HG03575 (cell line): ENCODE data around the gene MYO9B.
"Not testable (repeated sequence)": the region's sequence is repeated elsewhere in the genome, so short reads cannot be mapped to it uniquely, and the experiment has no call there.

Experiments used
- ATAC-seq: cut with Tn5 transposase; IDR thresholded peaks from one replicate; pipeline ENCODE4 v1.9.1; 2021; ENCODE audit not compliant: unreplicated experiment, insufficient number of reproducible peaks, low FRiP score; ENCODE audit errors: extremely low read depth

Gene MYO9B

DNA sequence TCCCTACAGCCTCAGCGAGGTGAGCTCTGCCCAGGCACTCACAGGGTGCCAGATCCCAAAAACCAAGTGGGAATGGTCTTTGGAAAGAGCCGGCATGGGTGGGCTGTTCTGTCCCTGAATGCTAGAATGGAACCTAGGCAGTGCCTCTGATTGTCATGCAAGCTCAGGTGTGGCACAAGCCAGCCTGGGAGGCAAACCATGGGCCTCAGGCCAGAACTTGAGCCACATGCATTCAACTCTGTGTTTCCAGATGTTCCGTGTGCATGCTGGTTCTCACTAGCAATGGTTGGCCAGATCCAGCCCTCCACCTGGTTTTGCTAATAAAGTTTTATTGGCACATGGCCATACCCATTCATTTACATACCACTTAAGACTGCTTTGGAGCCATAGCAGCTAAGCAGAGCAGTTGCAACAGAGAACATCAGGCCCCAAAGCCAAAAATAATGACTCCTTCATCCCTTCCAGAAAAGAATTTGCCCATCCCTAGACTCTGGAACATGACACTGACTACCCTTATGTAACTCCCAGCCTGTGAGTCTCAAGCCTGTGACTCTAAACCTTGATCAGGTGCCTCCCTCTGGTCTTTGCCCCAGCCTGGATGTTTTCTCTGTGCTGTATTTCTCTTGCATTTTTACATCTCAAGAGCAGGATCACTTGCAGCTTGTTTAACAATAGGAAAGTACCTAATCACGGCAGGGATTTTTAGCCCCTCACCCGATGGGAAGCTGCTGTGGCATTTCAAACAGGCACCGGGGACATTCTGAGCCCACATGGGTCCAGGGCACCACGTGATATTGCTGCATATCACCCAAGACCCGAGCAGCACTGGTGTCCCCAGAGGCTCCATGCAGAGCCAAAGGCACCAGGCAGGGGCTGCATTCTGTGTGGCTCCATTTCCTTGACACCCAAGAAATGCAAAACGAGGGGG is 84.2 kb downstream of the MYO9B start:
- no peak for ATAC-seq

DNA sequence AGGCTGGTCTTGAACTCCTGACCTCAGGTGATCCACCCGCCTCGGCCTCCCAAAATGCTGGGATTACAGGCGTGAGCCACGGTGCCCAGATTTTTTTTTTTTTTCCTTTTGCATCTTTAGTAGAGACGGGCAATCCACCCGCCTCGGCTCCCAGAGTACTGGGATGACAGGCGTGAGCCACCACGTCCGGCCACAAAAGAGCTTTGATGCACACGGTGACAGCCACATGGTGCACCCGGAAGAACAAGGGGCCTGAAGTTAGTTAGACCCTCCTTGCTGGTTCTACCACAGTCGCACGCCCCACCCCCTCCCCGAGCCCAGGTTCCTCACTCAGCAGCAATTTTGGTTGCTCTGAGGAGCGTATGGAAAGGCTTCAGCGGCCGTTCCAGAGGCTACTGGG is 85.3 kb downstream of the MYO9B start:
- no peak for ATAC-seq

DNA sequence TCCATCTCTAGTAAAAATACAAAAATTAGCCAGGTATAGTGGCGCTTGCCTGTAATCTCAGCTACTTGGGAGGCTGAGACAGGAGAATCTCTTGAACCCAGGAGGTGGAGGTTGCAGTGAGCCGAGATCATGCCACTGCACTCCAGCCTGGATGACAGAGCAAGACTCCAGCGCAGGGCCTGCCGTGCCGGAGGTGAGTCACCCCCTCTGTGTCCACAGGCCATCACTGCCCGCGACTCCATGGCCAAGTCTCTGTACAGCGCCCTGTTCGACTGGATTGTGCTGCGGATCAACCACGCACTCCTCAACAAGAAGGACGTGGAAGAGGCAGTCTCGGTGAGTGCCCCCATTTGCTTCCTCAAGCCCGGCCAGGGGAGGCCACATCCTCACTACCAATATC is 86.6 kb downstream of the MYO9B start:
- not testable (repeated sequence) for ATAC-seq

DNA sequence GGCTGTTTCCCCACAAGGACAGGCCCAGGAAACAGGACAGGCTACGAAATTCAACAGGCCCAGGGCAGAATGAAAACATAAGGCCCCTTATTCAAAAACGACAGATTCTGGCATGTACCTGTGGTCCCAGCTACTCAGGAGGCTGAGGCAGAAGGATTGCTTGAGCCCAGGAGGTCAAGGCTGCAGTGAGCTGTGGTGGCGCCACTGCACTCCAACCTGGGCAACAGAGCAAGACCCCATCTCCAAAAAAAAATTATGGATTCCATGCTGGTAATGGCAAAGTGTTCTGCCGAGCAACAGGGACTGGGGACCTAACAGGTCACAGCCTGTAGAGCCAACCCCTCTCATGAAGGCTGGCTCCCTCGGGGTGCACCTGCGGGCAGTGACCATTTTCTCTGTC is 87.0 kb downstream of the MYO9B start:
- ATAC-seq: no peak

DNA sequence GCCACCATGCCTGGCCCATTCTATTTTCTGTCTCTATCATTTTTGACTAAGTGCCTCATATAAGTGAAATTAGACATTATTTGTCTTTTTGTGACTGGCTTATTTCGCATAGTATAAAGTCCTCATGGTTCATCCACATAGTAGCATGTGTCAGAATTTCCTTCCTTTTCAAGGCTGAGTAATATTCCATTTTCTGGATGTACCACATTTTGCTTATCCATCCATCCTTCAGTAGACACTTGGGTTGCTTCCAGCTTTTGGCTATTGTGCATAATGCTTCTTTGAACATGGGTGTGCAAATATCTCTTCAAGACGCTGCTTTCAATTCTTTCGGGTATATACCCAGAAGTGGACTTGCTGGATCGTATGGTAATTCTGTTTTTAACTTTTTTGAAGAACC is 88.1 kb downstream of the MYO9B start:
- ATAC-seq: no peak

DNA sequence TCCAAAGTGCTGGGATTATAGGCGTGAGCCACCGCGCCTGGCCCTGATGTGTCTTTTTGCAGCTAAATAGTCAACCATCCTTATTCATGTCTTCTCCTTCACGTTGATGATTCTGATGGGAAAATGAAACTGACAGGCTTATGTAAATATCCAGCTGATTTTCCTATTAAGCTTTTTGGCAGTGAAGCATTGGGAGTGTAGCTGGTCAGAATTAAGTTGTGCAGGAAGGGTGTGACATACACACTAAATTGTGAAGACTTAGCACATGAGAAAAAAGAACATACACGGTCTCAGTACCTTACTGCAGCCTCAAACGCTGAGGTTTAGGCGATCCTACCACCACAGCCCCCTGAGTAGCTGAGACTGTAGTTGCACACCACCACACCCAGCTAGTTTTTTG is 89.1 kb downstream of the MYO9B start:
- no peak for ATAC-seq

DNA sequence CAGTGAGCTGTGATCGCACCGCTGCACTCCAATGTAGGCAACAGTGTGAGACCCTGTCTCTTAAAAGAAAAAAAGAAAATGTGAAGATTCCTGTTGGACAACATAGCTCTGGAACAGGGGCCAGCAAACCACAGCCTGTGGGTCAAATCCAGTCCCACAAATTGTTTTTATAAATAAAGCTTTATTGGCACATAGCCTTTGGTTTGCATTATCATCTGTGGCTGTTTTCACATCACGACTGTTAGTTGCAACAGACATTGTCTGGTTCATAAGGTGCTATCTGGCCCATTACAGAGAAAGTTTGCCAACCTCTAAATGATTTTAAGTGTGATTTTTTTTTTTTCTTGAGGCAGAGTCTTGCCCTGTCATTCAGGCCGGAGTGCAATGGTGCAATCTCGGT is 90.1 kb downstream of the MYO9B start:
- no peak for ATAC-seq

DNA sequence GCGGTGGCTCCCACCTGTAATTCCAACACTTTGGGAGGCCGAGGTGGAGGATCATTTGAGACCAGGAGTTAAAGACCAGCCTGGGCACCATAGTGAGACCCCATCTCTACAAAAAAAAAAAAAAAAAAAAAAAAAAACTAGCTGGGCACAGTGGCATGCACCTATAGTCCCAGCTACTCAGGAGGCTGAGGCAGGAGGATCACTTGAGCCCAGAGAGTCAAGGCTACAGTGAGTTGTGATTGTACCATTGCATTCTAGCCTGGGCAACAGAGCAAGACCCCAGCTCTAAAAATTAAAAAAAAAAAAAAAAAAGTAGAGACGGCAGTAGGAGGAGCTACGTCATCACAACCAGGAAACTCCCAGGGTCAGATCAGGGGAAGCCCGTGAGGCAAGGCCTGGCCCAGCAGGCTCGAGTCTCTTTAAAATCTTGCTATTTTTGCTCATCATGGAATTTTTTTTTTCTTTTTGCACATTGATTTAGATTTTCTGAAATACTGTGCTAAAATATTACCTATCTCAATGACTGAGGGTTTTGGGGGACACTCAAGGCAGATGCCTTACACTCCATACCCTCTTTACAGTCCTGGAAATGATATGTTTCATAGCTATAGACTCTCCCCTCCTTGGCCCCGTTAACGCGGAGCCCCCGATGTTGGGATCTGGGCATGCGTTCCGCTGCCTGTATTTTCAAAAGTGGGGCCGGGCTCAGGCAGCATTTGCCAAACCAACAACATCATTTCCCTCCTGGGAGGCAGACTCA is 95.1 kb downstream of the MYO9B start:
- no peak for ATAC-seq

DNA sequence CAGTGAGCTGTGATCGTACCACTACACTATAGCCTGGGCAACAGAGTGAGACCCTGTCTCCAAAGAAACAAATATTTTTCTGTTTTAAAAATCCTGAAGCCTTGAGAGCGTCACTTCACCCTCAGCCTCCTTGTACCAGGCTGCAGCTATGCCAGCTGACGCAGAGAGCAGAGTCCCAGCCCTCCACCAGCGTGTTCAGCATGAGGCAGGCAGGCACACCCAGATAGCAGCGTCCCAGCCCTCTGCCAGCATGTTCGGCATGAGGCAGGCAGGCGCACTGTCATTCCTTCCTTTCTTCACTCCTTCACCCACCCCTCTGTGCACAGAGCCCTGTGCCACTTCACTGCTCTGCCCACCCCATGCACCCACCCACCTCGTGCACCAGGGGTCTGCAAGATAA is 96.3 kb downstream of the MYO9B start:
- no peak for ATAC-seq

DNA sequence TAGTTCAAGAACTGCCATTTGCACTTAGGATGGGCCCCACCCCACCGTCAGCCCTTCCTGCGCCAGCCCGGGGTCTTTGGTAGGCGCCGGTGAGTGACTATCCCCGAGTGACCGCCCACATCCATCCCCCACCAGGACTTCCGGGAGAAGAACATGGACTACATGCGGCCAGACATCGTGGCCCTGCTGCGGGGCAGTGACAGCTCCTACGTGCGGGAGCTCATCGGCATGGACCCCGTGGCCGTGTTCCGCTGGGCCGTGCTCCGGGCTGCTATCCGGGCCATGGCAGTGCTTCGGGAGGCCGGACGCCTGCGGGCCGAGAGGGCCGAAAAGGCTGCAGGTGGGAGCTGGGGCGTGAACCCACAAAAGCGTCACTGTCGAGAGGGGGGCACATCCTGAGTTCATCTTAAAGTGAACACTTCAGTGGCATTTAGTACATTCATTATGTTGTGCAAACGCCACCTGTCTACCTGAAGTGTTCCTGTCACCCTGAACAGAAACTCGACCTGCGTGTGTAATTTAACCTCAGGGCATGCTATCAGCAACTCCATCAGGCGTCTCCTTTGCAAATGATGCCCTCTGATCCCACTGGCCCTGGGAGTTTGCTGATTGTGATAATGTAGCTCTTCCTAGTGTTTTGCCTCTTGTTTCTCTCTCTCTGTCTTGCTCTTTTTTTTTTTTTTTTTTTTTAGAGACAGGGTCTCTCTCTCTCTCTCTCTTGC is 97.2 kb downstream of the MYO9B start:
- no peak for ATAC-seq

DNA sequence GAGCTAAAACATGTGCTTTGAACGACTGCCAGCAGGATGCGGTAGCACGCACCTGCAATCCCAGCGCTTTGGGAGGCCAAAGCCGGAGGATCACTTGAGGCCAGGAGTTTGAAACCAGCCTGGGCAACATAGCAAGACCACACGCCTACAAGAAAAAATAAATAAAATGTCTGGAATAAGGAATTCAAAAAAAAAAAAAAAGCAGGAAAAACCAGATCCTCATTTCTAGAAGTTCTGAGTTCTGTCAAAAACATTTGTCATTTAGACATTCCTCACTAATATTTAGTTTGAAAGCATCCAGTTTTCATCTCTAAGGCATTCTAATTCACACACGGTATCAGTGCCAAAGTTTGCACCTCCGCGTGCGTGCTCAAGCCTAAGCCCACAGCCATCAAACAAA is 102.7 kb downstream of the MYO9B start:
- ATAC-seq: no peak

DNA sequence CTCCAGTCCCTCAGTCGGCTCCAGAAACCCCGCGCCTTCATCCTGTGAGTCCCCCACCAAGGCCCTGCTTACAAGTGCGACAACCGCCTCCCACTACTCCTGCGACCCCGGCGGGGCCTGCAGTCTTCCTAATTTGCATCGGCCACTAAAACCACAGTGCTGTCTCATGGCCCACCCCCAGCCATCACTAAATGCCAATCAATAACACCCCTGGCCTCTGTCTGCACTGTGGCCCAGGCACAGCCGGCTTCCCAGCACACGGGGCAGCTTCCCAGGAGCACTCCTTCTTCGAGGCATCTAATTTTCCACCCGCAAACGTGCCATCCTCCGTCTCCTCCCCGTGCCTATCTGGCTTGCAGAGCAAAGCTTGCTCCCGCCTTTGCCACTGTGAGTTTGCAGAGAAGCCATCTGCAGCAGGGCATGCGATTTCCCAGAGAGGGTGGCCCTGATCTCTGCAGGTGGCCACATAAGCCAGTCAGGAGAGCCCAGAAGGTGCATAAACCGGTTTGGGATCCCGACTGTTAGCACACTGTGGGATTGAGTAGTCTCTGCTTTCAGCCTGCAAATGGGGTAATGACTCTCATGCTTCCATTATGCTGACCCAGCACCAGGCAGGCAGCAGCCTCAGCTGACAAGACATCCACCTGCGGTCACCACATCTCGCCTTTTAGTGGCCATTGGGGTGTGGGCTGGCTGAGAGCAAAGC is 105.6 kb downstream of the MYO9B start:
- no peak for ATAC-seq

DNA sequence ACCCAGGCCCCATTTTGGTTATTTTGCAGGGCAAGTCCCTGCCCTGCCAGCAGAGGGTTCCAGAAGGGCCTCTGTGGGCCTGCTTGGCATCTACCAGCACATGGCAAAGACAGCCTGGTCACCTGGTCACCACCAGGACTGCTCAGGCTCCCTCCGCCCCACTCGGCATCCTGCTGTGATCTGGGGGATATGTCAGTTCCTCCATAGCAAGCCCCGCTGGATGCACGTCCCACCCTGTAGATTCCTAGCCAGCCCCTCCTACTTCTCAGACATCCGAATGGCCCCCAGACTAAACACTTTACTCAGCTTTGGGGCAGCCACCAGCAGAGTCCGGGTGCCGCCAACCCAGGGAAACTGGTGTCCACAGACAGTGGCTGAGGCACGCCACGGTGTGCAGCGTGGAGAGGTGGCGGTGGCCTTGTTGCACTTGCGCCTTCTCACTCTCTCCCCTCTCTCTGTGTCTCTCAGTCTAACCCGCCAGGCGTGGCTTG is 107.7 kb downstream of the MYO9B start:
- no peak for ATAC-seq

DNA sequence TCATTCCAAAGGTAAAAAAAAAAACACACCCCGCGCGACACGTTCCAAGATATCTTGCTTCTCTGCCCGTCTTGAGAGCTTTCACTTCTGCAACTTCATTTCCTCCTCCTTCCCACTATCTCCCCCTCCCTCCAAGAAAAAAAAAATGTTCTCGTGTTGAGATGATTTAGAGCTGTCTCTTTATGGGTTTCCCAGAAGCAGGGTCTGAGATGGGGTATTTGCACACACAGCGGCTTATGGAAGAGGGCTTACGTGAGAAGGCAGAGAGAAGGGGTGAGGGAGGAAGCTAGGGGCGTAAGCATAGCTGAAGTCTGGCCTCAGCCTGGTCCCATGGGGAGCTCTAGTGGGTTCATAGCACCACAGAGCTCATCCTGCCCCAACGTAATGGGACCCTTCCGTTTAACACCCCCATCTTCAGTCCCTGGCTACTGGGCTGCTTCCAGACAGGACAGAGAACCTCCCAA is 108.3 kb downstream of the MYO9B start:
- no peak for ATAC-seq

DNA sequence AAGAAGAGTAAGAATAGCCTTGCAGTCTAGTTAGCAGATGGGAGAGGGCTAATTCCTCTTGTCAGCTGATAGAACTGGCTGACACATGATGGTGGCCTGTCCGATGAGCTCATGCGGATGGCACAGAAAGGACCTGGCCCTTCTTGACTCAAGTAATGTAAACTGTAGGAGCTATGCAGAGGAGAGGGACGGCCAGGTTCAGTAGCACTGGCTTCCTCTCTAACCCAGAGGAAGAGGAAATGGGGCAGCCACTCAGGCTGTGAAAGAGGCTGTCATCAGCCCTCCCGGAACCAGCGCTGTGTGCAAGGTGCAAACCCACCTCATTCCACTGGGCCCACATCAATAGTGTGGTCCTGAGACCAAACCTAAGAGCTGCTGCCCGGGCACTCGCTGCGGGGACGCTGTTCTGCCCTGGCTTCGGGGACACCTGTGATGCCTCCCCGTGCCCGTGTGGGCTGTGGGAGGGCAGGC is 108.8 kb downstream of the MYO9B start:
- no peak for ATAC-seq

DNA sequence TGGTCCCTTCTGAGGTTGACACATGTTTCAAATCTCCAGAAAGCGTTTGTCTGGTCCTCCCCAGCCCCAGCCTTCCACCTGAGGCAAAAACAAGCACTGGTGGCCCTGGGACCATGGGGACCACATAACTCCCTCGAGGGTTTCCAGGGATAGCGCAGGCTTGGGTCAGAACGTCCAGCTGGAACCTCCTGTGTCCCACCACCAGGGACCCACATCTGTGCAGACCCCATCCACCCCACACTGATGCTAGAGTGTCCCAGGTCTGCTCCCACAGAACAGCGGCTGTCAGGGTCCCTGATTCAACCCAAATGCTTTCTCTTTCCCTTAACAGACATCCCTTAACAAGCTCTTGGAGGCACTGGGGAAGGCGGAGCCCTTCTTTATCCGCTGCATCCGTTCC is 110.0 kb downstream of the MYO9B start:
- ATAC-seq: no peak

DNA sequence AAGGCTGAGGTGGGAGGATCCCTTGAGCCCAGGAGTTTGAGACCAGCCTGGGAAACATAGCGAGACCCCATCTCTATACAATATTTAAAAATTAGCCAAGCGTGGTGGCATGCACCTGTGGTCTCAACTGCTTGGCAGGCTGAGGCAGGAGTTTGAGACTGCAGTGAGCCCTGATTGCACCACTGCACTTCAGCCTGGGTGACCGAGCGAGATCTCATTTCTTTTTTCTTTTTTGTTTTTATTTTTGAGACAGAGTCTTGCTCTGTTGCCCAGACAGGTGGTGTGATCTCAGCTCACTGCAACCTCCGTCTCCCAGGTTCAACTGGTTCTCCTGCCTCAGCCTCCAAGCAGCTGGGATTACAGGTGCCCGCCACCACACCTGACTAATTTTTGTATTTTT is 116.2 kb downstream of the MYO9B start:
- not testable (repeated sequence) for ATAC-seq

DNA sequence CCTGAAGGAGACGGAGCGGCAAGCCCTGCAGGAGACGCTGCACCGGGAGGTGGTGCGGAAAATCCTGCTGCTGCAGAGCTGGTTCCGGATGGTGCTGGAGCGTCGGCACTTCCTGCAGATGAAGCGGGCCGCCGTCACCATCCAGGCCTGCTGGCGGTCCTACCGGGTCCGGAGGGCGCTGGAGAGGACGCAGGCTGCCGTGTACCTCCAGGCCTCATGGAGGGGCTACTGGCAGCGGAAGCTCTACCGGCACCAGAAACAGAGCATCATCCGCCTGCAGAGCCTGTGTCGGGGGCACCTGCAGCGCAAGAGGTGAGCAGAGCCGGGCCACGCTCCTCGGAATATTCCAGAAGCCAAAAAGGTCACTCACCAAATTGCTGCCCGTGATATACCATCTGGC is 117.2 kb downstream of the MYO9B start:
- ATAC-seq: no peak

DNA sequence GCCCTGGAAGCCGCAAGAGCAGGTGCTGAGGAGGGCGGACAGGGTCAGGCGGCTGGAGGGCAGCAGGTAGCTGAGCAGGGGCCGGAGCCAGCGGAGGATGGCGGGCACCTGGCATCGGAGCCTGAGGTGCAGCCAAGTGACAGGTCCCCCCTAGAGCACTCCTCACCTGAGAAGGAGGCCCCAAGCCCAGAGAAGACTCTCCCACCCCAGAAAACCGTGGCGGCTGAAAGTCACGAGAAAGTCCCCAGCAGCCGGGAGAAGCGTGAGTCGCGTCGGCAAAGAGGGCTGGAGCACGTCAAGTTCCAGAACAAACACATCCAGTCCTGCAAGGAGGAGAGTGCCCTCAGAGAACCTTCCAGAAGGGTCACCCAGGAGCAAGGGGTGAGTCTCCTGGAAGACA is 119.0 kb downstream of the MYO9B start:
- ATAC-seq: no peak
